ENCODE data around the gene DLEC1.

Gene DLEC1

GRCh38 chr3:38150780-38151528, 111.9 kb downstream of the DLEC1 start:
- DNase-seq (ENCODE audit: low read depth): no peak
- TF ChIP-seq CTCF (conservative IDR thresholded peaks at IDR 0.05; ENCODE audit: control insufficient read depth, insufficient read depth, low read depth, low read length): peak; percentile 21
- H3K4me3 ChIP-seq (ENCODE audit: control insufficient read depth, low read depth, low read length): no peak overlapping the region

- peak; percentile 40 for DNase-seq (ENCODE audit: low read depth)
- TF ChIP-seq CTCF (conservative IDR thresholded peaks at IDR 0.05; ENCODE audit: control insufficient read depth, insufficient read depth, low read depth, low read length): no peak
- no peak overlapping the region for H3K4me3 ChIP-seq (ENCODE audit: control insufficient read depth, low read depth, low read length)
Measured at GRCh38 chr3:38151667-38152265, 112.8 kb downstream of the DLEC1 start.

- no peak for DNase-seq (ENCODE audit: low read depth)
- H3K4me3 ChIP-seq (ENCODE audit: control insufficient read depth, low read depth, low read length): no peak overlapping the region
- TF ChIP-seq CTCF (conservative IDR thresholded peaks at IDR 0.05; ENCODE audit: control insufficient read depth, insufficient read depth, low read depth, low read length): no peak
Measured at GRCh38 chr3:38152609-38153008, 113.6 kb downstream of the DLEC1 start.

- DNase-seq (ENCODE audit: low read depth): no peak
- H3K4me3 ChIP-seq (ENCODE audit: control insufficient read depth, low read depth, low read length): no peak overlapping the region
- no peak for TF ChIP-seq CTCF (conservative IDR thresholded peaks at IDR 0.05; ENCODE audit: control insufficient read depth, insufficient read depth, low read depth, low read length)
Measured at GRCh38 chr3:38153221-38153620, 114.2 kb downstream of the DLEC1 start.

- TF ChIP-seq CTCF (conservative IDR thresholded peaks at IDR 0.05; ENCODE audit: control insufficient read depth, insufficient read depth, low read depth, low read length): no peak
- no peak overlapping the region for H3K4me3 ChIP-seq (ENCODE audit: control insufficient read depth, low read depth, low read length)
- DNase-seq (ENCODE audit: low read depth): peak; percentile 96
Measured at GRCh38 chr3:38154033-38154494, 115.1 kb downstream of the DLEC1 start.

GRCh38 chr3:38154625-38155255, 115.7 kb downstream of the DLEC1 start:
- DNase-seq (ENCODE audit: low read depth): no peak
- no peak for TF ChIP-seq CTCF (conservative IDR thresholded peaks at IDR 0.05; ENCODE audit: control insufficient read depth, insufficient read depth, low read depth, low read length)
- H3K4me3 ChIP-seq (ENCODE audit: control insufficient read depth, low read depth, low read length): no peak overlapping the region

Data from fibroblast of mammary gland (primary cell).